PC-9 (cell line): ENCODE results near the gene PRDM16. TPM values are rescaled to one million over a fixed set of nuclear protein-coding genes. Genes with fewer than 3 reads are reported as not detected.

Experiments
- BruUV-seq: library from RNA; stranded (reverse); fragments of 400-500 nt; replicated peaks from 2 replicates; lab custom pipeline; 2021; lab: Mats Ljungman, UMichigan
- CTCF ChIA-PET: fragments of 300-600 bp; sonication (Branson Sonifier 250); formaldehyde crosslinking; loops from one replicate; lab custom pipeline; 2022; ENCODE audit warnings: antibody characterized with exemption; lab: Charles Lee
- POLR2A ChIA-PET: fragments of 300-600 bp; sonication (Branson Sonifier 250); formaldehyde crosslinking; loops from one replicate; lab custom pipeline; 2022; ENCODE audit warnings: antibody characterized with exemption; ENCODE audit not compliant: unreplicated experiment; lab: Charles Lee
- DNase-seq, 2 experiments: peaks; one replicate each; pipeline versions ENCODE4 v3.0.0 to v3.0.0-alpha.2; 2015 to 2022; ENCODE audit warnings: mixed read lengths in 1 of 2
- H2AFZ ChIP-seq: fragments of 200-600 bp; sonication (generic); 2 replicates; pipeline ENCODE4 v1.8.1; 2017; ENCODE audit warnings: antibody characterized with exemption
- H3F3A ChIP-seq: fragments of 200-600 bp; sonication (generic); 2 replicates; pipeline ENCODE4 v1.8.1; 2017; ENCODE audit warnings: antibody characterized with exemption, mild to moderate bottlenecking, low read depth; ENCODE audit not compliant: insufficient read depth
- H3K27ac ChIP-seq: fragments of 200-600 bp; sonication (generic); 2 replicates; pipeline ENCODE4 v1.6.1; 2016; ENCODE audit warnings: mixed run types
- H3K27me3 ChIP-seq: fragments of 200-600 bp; sonication (generic); 2 replicates; pipeline ENCODE4 v1.6.1; 2016; ENCODE audit warnings: low read depth, mixed run types; ENCODE audit not compliant: insufficient read depth
- H3K36me3 ChIP-seq: fragments of 200-600 bp; sonication (generic); 2 replicates; pipeline ENCODE4 v1.6.1; 2016; ENCODE audit warnings: low read depth, mixed run types
- H3K4me1 ChIP-seq: fragments of 200-600 bp; sonication (generic); replicated peaks from 2 replicates; pipeline ENCODE4 v1.6.1; 2016; ENCODE audit warnings: mixed run types; ENCODE audit not compliant: insufficient read depth
- H3K4me2 ChIP-seq: fragments of 200-600 bp; sonication (generic); 2 replicates; pipeline ENCODE4 v1.6.1; 2017; ENCODE audit warnings: mixed run types
- H3K4me3 ChIP-seq: fragments of 200-600 bp; sonication (generic); 2 replicates; pipeline ENCODE4 v1.6.1; 2016; ENCODE audit warnings: mixed run types
- H3K79me2 ChIP-seq: fragments of 200-600 bp; sonication (generic); 2 replicates; pipeline ENCODE4 v1.6.1; 2017; ENCODE audit warnings: low read depth, mixed run types
- H3K9me2 ChIP-seq: fragments of 200-600 bp; sonication (generic); 2 replicates; pipeline ENCODE4 v1.8.1; 2017; ENCODE audit warnings: mild to moderate bottlenecking; ENCODE audit not compliant: insufficient read depth
- H3K9me3 ChIP-seq: fragments of 200-600 bp; sonication (generic); 2 replicates; pipeline ENCODE4 v1.8.1; 2016; ENCODE audit warnings: low read depth; ENCODE audit not compliant: insufficient read depth
- H4K20me1 ChIP-seq: fragments of 200-600 bp; sonication (generic); 2 replicates; pipeline ENCODE4 v1.8.1; 2017; ENCODE audit not compliant: insufficient read depth
- CTCF ChIP-seq: fragments of 200-600 bp; sonication (generic); conservative IDR thresholded peaks from 2 replicates; pipeline ENCODE4 v1.6.1; 2017; ENCODE audit warnings: mixed run types, antibody characterized with exemption, mild to moderate bottlenecking, moderate library complexity
- EZH2 ChIP-seq: fragments of 200-600 bp; sonication (generic); IDR thresholded peaks from 2 replicates; pipeline ENCODE4 v1.8.0; 2017; ENCODE audit warnings: antibody characterized with exemption, low read depth
- intact Hi-C: fragments of 100-400 bp; cut with micrococcal nuclease; formaldehyde crosslinking; loops from one replicate; pipeline ENCODE4 v1.10.0; 2022; ENCODE audit not compliant: unreplicated experiment
- total RNA-seq: library from RNA; stranded (reverse); gene quantifications from 2 replicates; pipeline ENCODE4 v1.2.3, GENCODE V29; 2021

PRDM16 gene
- total RNA-seq, 1 experiment from 2014 or later, result not detected

DNA sequence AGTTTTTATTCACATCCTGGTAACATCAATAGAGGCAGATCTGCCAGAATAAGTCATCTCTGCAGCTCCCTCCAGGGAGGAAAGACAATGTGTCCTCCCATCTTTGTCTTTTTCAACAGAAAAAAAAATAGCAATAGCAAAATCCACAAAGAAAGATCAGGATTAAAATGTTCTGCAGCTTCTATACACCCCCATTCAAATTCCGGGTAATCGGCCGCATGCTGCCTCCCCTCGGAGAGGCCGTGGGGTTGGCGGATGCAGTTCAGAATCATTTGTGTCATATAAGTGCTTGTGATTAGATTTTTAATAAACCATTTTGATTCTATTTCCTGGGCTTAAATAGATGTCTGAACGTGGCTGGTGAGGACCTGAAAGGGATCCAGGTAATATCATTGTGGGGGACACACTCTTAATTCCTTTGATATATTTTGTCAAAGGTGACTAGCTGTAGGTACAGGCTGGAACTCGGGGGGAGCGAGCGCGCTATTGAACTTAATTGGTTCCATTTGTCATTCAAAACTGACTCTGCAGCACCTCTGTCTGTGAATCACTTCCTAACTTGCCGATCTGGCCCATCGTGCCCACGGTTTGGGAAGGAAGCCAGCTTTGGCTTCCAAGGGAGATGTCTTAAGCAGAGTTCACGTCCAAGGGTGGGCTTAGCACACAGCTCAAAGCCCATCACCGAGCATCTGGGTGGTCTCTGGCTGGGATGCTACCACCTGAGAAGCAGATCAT, 299.9 kb downstream of the PRDM16 start:
- Histone ChIP-seq H3K79me2 (no peaks in the 10 kb centered on the region), H3K4me1 (no peaks in the 10 kb centered on the region), H4K20me1 (no peaks in the 10 kb centered on the region; the same call in 1 of the 2 replicates), H3F3A (no peaks in the 10 kb centered on the region), H3K4me3 (no peak overlapping the region), H3K9me3 (no peaks in the 10 kb centered on the region), H3K27ac (no peak overlapping the region), H3K36me3 (no peaks in the 10 kb centered on the region), H3K9me2 (no peaks in the 10 kb centered on the region), H3K4me2 (no peak overlapping the region), H2AFZ (no peak overlapping the region), H3K27me3 (peaks cover 99% of the 10 kb centered on the region)
- ChIA-PET POLR2A (no interaction called here), CTCF (no interaction called here)
- no peak for TF ChIP-seq EZH2
- TF ChIP-seq CTCF, result no peak
- intact Hi-C loops, result no loop called here
- no peak for DNase-seq
- no TSS peak for BruUV-seq

DNA sequence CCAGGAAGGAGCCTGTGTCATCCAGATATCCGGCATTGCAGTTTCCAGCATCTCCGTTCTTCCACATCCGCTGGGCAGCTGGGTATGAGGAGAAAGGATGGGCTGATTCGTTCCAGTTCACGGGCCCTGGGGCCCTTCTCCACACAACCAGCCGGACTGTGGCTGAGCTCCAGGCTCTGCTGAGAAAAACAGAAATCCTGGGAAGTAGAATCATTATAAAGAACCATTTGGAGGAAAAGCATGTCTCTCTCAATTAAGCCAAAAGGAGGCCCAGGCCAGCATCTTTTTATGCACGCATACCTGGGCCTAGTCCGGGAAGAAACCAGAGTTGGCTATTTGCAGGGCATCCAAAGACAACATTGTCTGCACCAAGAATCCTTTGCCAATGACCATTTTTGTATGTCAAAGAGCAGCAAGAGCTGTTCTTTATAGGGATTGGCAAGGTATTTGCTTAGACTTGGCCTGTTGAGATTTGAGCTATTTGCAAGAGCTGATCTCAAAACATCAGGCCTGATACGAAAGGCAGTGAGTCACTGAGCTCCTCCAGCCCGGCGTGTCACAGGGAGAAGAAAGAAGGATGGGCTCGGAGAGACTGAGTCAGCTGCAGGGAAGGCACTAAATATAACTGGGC, 300.6 kb downstream of the PRDM16 start:
- Histone ChIP-seq H3K27ac (no peak overlapping the region), H3K9me3 (no peaks in the 10 kb centered on the region), H3K79me2 (no peaks in the 10 kb centered on the region), H4K20me1 (no peaks in the 10 kb centered on the region; the same call in 1 of the 2 replicates), H3K4me2 (no peak overlapping the region), H3F3A (no peaks in the 10 kb centered on the region), H3K36me3 (no peaks in the 10 kb centered on the region), H3K27me3 (peaks cover 99% of the 10 kb centered on the region), H3K4me3 (no peak overlapping the region), H3K9me2 (no peaks in the 10 kb centered on the region), H3K4me1 (no peaks in the 10 kb centered on the region), H2AFZ (no peak overlapping the region)
- ChIA-PET POLR2A (no interaction called here), CTCF (no interaction called here)
- no TSS peak for BruUV-seq
- TF ChIP-seq EZH2 (no peak), CTCF (no peak)
- intact Hi-C loops, result no loop called here
- no peak for DNase-seq

DNA sequence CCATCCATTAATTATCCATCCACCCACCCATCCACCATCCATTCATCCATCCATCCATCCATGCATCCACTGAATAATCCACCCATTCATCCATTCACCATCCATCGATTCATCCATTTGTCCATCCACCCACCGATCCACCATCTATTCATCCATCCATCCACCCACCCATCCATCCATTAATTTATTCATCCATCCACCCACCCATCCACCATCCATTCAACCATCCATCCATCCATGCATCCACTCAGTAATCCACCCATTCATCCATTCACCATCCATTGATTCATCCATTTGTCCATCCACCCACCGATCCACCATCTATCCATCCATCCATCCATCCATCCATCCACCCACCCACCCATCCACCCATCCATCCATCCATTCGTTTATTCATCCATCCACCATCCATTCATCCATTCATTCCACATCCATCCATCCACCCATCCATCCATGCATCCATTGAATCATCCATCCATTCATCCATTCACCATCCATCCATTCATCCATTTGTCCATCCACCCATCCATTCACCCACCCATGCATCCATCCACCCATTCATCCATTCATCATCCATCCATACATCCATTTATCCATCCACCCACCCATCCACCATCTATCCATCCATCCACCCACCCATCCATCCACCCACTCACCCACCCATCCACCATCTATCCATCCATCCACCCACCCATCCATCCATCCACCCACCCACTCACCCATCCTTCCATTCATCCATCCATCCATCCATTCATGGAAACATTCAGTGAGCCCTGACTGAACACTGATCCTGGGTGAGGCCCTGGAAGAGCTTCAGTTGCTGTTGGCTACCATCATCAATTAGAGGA, 302.1 kb downstream of the PRDM16 start:
- POLR2A ChIA-PET, result no interaction called here

More for the DNA sequence above, 302.1 kb downstream of the PRDM16 start:
- no peak overlapping the region for H3K4me2 ChIP-seq
- intact Hi-C loops, result no loop called here
- TF ChIP-seq CTCF (no peak), EZH2 (no peak)
- H3K9me2 ChIP-seq, result no peaks in the 10 kb centered on the region
- no peaks in the 10 kb centered on the region for H3K4me1 ChIP-seq
- peaks cover 99% of the 10 kb centered on the region for H3K27me3 ChIP-seq
- no peak overlapping the region for H3K4me3 ChIP-seq
- no peaks in the 10 kb centered on the region for H4K20me1 ChIP-seq
- BruUV-seq, result no TSS peak
- no peaks in the 10 kb centered on the region for H3K79me2 ChIP-seq
- CTCF ChIA-PET, result no interaction called here
- H3F3A ChIP-seq, result no peaks in the 10 kb centered on the region
- H3K36me3 ChIP-seq, result no peaks in the 10 kb centered on the region
- no peaks in the 10 kb centered on the region for H3K9me3 ChIP-seq
- H3K27ac ChIP-seq, result no peak overlapping the region
- DNase-seq, result no peak
- no peak overlapping the region for H2AFZ ChIP-seq
